ENCODE results near the gene NFKBIZ. TPM values are rescaled to one million over a fixed set of nuclear protein-coding genes. Genes with fewer than 3 reads are reported as not detected.

NFKBIZ gene
- total and polyA plus RNA-seq, 2 donors (not counting 3 experiments of a cell fraction or from before 2014, with no cell fraction given): 17.5 to 28.9 TPM

DNA sequence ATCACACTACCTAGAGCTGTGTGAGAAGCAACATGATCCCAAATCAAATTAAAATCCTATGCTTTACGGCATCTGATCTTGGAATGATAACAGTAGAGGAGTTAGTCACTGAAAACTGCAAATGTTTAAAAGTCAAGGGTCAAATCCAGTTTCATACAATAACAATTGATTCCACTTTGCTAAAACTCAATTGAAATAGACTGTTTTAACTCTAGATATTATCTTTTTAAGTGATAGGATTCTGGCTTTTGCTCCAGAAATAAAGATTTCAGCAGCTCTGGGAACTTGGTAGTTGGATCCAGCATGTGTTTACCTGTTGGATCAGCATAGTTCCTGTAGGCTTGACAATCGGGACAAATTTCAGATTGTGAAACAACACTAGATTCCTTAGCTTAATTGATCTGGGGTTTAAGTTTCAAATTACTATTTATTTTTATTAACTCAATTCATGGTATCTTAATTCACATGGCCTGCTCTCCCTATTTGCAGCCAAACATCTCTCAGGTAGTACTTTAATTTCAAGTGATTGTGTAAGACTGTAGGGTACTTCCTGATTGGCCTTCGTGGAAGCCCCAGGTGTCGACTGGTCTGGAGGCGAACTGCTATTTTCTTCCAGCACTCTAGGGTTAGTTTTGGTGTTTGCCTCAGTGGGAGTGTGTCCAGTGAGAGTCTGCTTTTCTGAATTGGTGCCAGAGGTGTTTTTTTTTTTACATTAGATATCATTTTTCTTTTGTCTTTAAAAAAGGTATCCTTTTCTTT, 16.6 kb downstream of the NFKBIZ start:
- TF ChIP-seq GATA2 (IDR thresholded peaks at IDR 0.05; ENCODE audit: insufficient read depth, insufficient read length, low read depth, low read length): peak; percentile 77
- TF ChIP-seq, protein P1, sequence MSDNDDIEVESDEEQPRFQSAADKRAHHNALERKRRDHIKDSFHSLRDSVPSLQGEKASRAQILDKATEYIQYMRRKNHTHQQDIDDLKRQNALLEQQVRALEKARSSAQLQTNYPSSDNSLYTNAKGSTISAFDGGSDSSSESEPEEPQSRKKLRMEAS (IDR thresholded peaks at IDR 0.05; ENCODE audit: insufficient read depth, insufficient read length): no peak
- TF ChIP-seq, protein P2, sequence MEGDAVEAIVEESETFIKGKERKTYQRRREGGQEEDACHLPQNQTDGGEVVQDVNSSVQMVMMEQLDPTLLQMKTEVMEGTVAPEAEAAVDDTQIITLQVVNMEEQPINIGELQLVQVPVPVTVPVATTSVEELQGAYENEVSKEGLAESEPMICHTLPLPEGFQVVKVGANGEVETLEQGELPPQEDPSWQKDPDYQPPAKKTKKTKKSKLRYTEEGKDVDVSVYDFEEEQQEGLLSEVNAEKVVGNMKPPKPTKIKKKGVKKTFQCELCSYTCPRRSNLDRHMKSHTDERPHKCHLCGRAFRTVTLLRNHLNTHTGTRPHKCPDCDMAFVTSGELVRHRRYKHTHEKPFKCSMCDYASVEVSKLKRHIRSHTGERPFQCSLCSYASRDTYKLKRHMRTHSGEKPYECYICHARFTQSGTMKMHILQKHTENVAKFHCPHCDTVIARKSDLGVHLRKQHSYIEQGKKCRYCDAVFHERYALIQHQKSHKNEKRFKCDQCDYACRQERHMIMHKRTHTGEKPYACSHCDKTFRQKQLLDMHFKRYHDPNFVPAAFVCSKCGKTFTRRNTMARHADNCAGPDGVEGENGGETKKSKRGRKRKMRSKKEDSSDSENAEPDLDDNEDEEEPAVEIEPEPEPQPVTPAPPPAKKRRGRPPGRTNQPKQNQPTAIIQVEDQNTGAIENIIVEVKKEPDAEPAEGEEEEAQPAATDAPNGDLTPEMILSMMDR (IDR thresholded peaks at IDR 0.05; ENCODE audit: extremely low read depth in 1 of 2, insufficient read depth in 1 of 2, low read depth in 1 of 2, low read length in 2 of 2): no peak
- no peak for TF ChIP-seq POLR2A (IDR thresholded peaks at IDR 0.05; ENCODE audit: low read depth, low read length)
- no peak for TF ChIP-seq EZH2 (IDR thresholded peaks at IDR 0.05; ENCODE audit: borderline replicate concordance, low read depth, low read length, severe bottlenecking)
- TF ChIP-seq MYC (IDR thresholded peaks at IDR 0.05; ENCODE audit: low read depth, low read length): no peak
- TF ChIP-seq JUN (IDR thresholded peaks at IDR 0.05; ENCODE audit: borderline replicate concordance, insufficient read depth, insufficient read length, low read depth): no peak
- TF ChIP-seq FOS (IDR thresholded peaks at IDR 0.05; ENCODE audit: borderline replicate concordance, insufficient read depth, low read length): no peak
- TF ChIP-seq POLR2AphosphoS5 (IDR thresholded peaks at IDR 0.05; ENCODE audit: insufficient read depth, low read depth, low read length): no peak
- dilution Hi-C loops (cut with MboI; ENCODE audit: extremely low pct_ligation_motif_present, low sequenced_read_pairs): loop anchor here (25.0 kb wide), 1 partner anchor 296 kb away; no protein-coding TSS in a partner anchor
- no peak overlapping the region for H3K9ac ChIP-seq (replicated peaks; ENCODE audit: extremely low read depth, insufficient read depth, low read length)
- peaks cover 17% of the 10 kb centered on the region for H3K4me1 ChIP-seq (ENCODE audit: control insufficient read depth, extremely low read depth, insufficient read depth, low read length)
- ChIA-PET POLR2A (interaction anchor here (1.5 kb wide), 1 partner anchor 17 kb away, joined by 6 read pairs; the partner anchor contains the start of gene NFKBIZ), CTCF (interaction anchor here (1.3 to 4.3 kb wide), 3 partner anchors 11 to 359 kb away, joined by 3 to 28 read pairs (median 7); no protein-coding TSS in a partner anchor)
- no peak overlapping the region for H3K4me3 ChIP-seq (replicated peaks in 1 of 3; ENCODE audit: insufficient read depth in 1 of 3, low read depth in 1 of 3, low read length in 3 of 3)
- intact Hi-C loops (cut with micrococcal nuclease): no loop called here
- no peaks in the 10 kb centered on the region for H3K79me2 ChIP-seq (ENCODE audit: control insufficient read depth, insufficient read depth, low read length)
- FAIRE-seq: peak; percentile 72
- H3K27me3 ChIP-seq (ENCODE audit: control insufficient read depth in 2 of 2, insufficient read depth in 2 of 2, low read length in 2 of 2): no peaks in the 10 kb centered on the region
- no peaks in the 10 kb centered on the region for H3K9me1 ChIP-seq (replicated peaks; ENCODE audit: control insufficient read depth, extremely low read depth, insufficient read depth, low read length)
- no peak overlapping the region for H3K4me2 ChIP-seq (ENCODE audit: insufficient read depth, low read length)
- BruUV-seq (replicated peaks): no TSS peak
- H4K20me1 ChIP-seq (replicated peaks; ENCODE audit: control insufficient read depth, extremely low read depth, insufficient read depth, low read length): no peaks in the 10 kb centered on the region
- no peak overlapping the region for H2AFZ ChIP-seq (ENCODE audit: low read depth, low read length)
- no peak overlapping the region for H3K27ac ChIP-seq (ENCODE audit: insufficient read depth, low read depth, low read length)
- H3K9me3 ChIP-seq (replicated peaks; ENCODE audit: control insufficient read depth, insufficient read depth, low read length): no peaks in the 10 kb centered on the region
- peak; percentile 39 for DNase-seq (ENCODE audit: low read depth, low spot score)
- peaks cover 0 to 3% of the 10 kb centered on the region in 2 experiments for H3K36me3 ChIP-seq (ENCODE audit: control insufficient read depth in 2 of 2, extremely low read depth in 1 of 2, insufficient read depth in 2 of 2, low read length in 2 of 2)
